VCaP (cell line): ENCODE measurements around the gene PRR7.

Source experiments
- H3K27ac ChIP-seq: fragments of 450-650 bp; 2 replicates; pipeline ENCODE4 v1.5.1; 2017
- CTCF ChIP-seq: fragments of 450-650 bp; conservative IDR thresholded peaks from 2 replicates; pipeline ENCODE4 v1.5.1; 2017; ENCODE audit warnings: mild to moderate bottlenecking, moderate library complexity

The PRR7 gene

GRCh38 chr5:177435847-177436536 lies 10.6 kb upstream of the PRR7 start:
- no peak overlapping the region for H3K27ac ChIP-seq

GRCh38 chr5:177437623-177438022 lies 9.0 kb upstream of the PRR7 start:
- H3K27ac ChIP-seq, result no peak overlapping the region
- no peak for TF ChIP-seq CTCF

More at GRCh38 chr5:177435847-177436536, 10.6 kb upstream of the PRR7 start:
- TF ChIP-seq CTCF, result no peak

- TF ChIP-seq CTCF, result no peak
- H3K27ac ChIP-seq, result no peak overlapping the region
Observed at GRCh38 chr5:177438468-177438867, 8.1 kb upstream of the PRR7 start.

GRCh38 chr5:177439518-177440053 lies 7.0 kb upstream of the PRR7 start:
- no peak overlapping the region for H3K27ac ChIP-seq
- TF ChIP-seq CTCF, result no peak

- H3K27ac ChIP-seq, result no peak overlapping the region
- TF ChIP-seq CTCF, result no peak
Observed at GRCh38 chr5:177440211-177440989, 6.2 kb upstream of the PRR7 start.

- no peak overlapping the region; the same call in 1 of the 2 replicates for H3K27ac ChIP-seq
- TF ChIP-seq CTCF, result no peak
Observed at GRCh38 chr5:177440990-177441780, 5.4 kb upstream of the PRR7 start.
